Measurements from ENCODE around the gene TXNL4A.

Gene TXNL4A

GRCh38 chr18:79982736-79983135, 5.6 kb downstream of the TXNL4A start:
- Histone ChIP-seq H3K27ac (ENCODE audit: low read length, poor library complexity, severe bottlenecking) (no peak overlapping the region), H3K18ac (ENCODE audit: low read depth in 1 of 2, low read length in 2 of 2) (no peak overlapping the region)
- WGBS, result 96% methylated on average over 5 of the region's 6 CpGs

GRCh38 chr18:79980585-79980984, 7.8 kb downstream of the TXNL4A start:
- H3K79me1 ChIP-seq (replicated peaks; ENCODE audit: low read length, poor library complexity, severe bottlenecking), result peaks cover 3% of the 10 kb centered on the region
- H3K4ac ChIP-seq (ENCODE audit: low read depth in 1 of 2, low read length in 2 of 2), result no peak overlapping the region
- no peak overlapping the region for H3K14ac ChIP-seq (ENCODE audit: low read length in 2 of 2)
- H4K8ac ChIP-seq (ENCODE audit: low read length), result no peak overlapping the region
- no peaks in the 10 kb centered on the region for H3K9me3 ChIP-seq (ENCODE audit: control insufficient read depth, low read length)
- H2AFZ ChIP-seq (ENCODE audit: low read depth, low read length), result no peak overlapping the region
- H2BK5ac ChIP-seq (ENCODE audit: low read depth, low read length, poor library complexity, severe bottlenecking), result no peak overlapping the region
- H3K4me3 ChIP-seq (ENCODE audit: insufficient read depth in 1 of 2, low read depth in 1 of 2, low read length in 2 of 2), result no peak overlapping the region
- no peak overlapping the region for H2BK120ac ChIP-seq (ENCODE audit: low read depth, low read length)
- no peak overlapping the region for H3K18ac ChIP-seq (ENCODE audit: low read depth in 1 of 2, low read length in 2 of 2)
- no peak overlapping the region for H3K23ac ChIP-seq (ENCODE audit: low read length in 2 of 2)
- no peak overlapping the region for H3K9ac ChIP-seq (ENCODE audit: low read length)
- H3K27ac ChIP-seq (ENCODE audit: low read length, poor library complexity, severe bottlenecking), result no peak overlapping the region
- H2AK5ac ChIP-seq (ENCODE audit: low read length, severe bottlenecking), result no peak overlapping the region
- H3K27me3 ChIP-seq (ENCODE audit: control insufficient read depth in 1 of 2, insufficient read depth in 1 of 2, low read length in 2 of 2), result no peaks in the 10 kb centered on the region
- no peak overlapping the region for H4K91ac ChIP-seq (ENCODE audit: low read length)
- H2BK12ac ChIP-seq (ENCODE audit: low read length in 2 of 2), result no peak overlapping the region
- H3K36me3 ChIP-seq (ENCODE audit: control insufficient read depth in 1 of 2, insufficient read depth in 2 of 2, low read depth in 1 of 2, low read length in 2 of 2), result peaks cover 29 to 33% of the 10 kb centered on the region in 2 experiments
- H2BK15ac ChIP-seq (ENCODE audit: low read depth, poor library complexity, severe bottlenecking), result no peak overlapping the region
- H3K4me2 ChIP-seq (ENCODE audit: low read length, poor library complexity, severe bottlenecking), result no peak overlapping the region
- WGBS, result 98% methylated on average over 11 of the region's 13 CpGs
- no peak for DNase-seq
- peaks cover 11% of the 10 kb centered on the region for H3K4me1 ChIP-seq (ENCODE audit: control insufficient read depth, insufficient read depth, low read depth, low read length)

More at GRCh38 chr18:79982736-79983135, 5.6 kb downstream of the TXNL4A start:
- Histone ChIP-seq H3K9me3 (ENCODE audit: control insufficient read depth, low read length) (no peaks in the 10 kb centered on the region), H3K4me2 (ENCODE audit: low read length, poor library complexity, severe bottlenecking) (no peak overlapping the region), H3K27me3 (ENCODE audit: control insufficient read depth in 1 of 2, insufficient read depth in 1 of 2, low read length in 2 of 2) (no peaks in the 10 kb centered on the region), H2AK5ac (ENCODE audit: low read length, severe bottlenecking) (no peak overlapping the region), H3K36me3 (ENCODE audit: control insufficient read depth in 1 of 2, insufficient read depth in 2 of 2, low read depth in 1 of 2, low read length in 2 of 2) (peaks cover 20 to 26% of the 10 kb centered on the region in 2 experiments), H3K14ac (ENCODE audit: low read length in 2 of 2) (no peak overlapping the region), H2BK5ac (ENCODE audit: low read depth, low read length, poor library complexity, severe bottlenecking) (no peak overlapping the region), H2BK120ac (ENCODE audit: low read depth, low read length) (no peak overlapping the region), H3K4me1 (ENCODE audit: control insufficient read depth, insufficient read depth, low read depth, low read length) (peaks cover 17% of the 10 kb centered on the region), H3K23ac (ENCODE audit: low read length in 2 of 2) (no peak overlapping the region), H3K79me1 (replicated peaks; ENCODE audit: low read length, poor library complexity, severe bottlenecking) (no peaks in the 10 kb centered on the region), H3K4ac (ENCODE audit: low read depth in 1 of 2, low read length in 2 of 2) (no peak overlapping the region), H4K91ac (ENCODE audit: low read length) (no peak overlapping the region), H3K9ac (ENCODE audit: low read length) (no peak overlapping the region), H2BK15ac (ENCODE audit: low read depth, poor library complexity, severe bottlenecking) (no peak overlapping the region), H2BK12ac (ENCODE audit: low read length in 2 of 2) (no peak overlapping the region), H2AFZ (ENCODE audit: low read depth, low read length) (no peak overlapping the region), H4K8ac (ENCODE audit: low read length) (no peak overlapping the region), H3K4me3 (ENCODE audit: insufficient read depth in 1 of 2, low read depth in 1 of 2, low read length in 2 of 2) (no peak overlapping the region)
- peak; percentile 52 for DNase-seq

GRCh38 chr18:79979843-79980242, 8.5 kb downstream of the TXNL4A start:
- WGBS, result 94% methylated on average over 5 of the region's 5 CpGs
- H3K36me3 ChIP-seq (ENCODE audit: control insufficient read depth in 1 of 2, insufficient read depth in 2 of 2, low read depth in 1 of 2, low read length in 2 of 2), result peaks cover 29 to 36% of the 10 kb centered on the region in 2 experiments
- DNase-seq, result no peak

GRCh38 chr18:79975985-79976680, 12.2 kb downstream of the TXNL4A start:
- DNase-seq, result no peak
- Histone ChIP-seq H3K9me3 (ENCODE audit: control insufficient read depth, low read length) (no peaks in the 10 kb centered on the region), H3K79me1 (replicated peaks; ENCODE audit: low read length, poor library complexity, severe bottlenecking) (peaks cover 23% of the 10 kb centered on the region), H3K4me3 (ENCODE audit: insufficient read depth in 1 of 2, low read depth in 1 of 2, low read length in 2 of 2) (no peak overlapping the region), H2BK15ac (ENCODE audit: low read depth, poor library complexity, severe bottlenecking) (peak overlapping the region; percentile 85), H3K4me1 (ENCODE audit: control insufficient read depth, insufficient read depth, low read depth, low read length) (peaks cover 6% of the 10 kb centered on the region), H4K91ac (ENCODE audit: low read length) (no peak overlapping the region), H3K23ac (ENCODE audit: low read length in 2 of 2) (no peak overlapping the region), H3K36me3 (ENCODE audit: control insufficient read depth in 1 of 2, insufficient read depth in 2 of 2, low read depth in 1 of 2, low read length in 2 of 2) (peaks cover 49 to 57% of the 10 kb centered on the region in 2 experiments), H2AK5ac (ENCODE audit: low read length, severe bottlenecking) (no peak overlapping the region), H3K27me3 (ENCODE audit: control insufficient read depth in 1 of 2, insufficient read depth in 1 of 2, low read length in 2 of 2) (no peaks in the 10 kb centered on the region), H3K27ac (ENCODE audit: low read length, poor library complexity, severe bottlenecking) (no peak overlapping the region), H3K18ac (ENCODE audit: low read depth in 1 of 2, low read length in 2 of 2) (no peak overlapping the region), H2AFZ (ENCODE audit: low read depth, low read length) (no peak overlapping the region), H3K4ac (ENCODE audit: low read depth in 1 of 2, low read length in 2 of 2) (no peak overlapping the region), H4K8ac (ENCODE audit: low read length) (no peak overlapping the region), H3K14ac (ENCODE audit: low read length in 2 of 2) (no peak overlapping the region), H2BK12ac (ENCODE audit: low read length in 2 of 2) (no peak overlapping the region), H3K9ac (ENCODE audit: low read length) (no peak overlapping the region), H3K4me2 (ENCODE audit: low read length, poor library complexity, severe bottlenecking) (no peak overlapping the region), H2BK120ac (ENCODE audit: low read depth, low read length) (no peak overlapping the region), H2BK5ac (ENCODE audit: low read depth, low read length, poor library complexity, severe bottlenecking) (no peak overlapping the region)
- 97% methylated on average over 14 of the region's 14 CpGs for WGBS

More at GRCh38 chr18:79979843-79980242, 8.5 kb downstream of the TXNL4A start:
- peaks cover 7% of the 10 kb centered on the region for H3K79me1 ChIP-seq (replicated peaks; ENCODE audit: low read length, poor library complexity, severe bottlenecking)
- H2BK12ac ChIP-seq (ENCODE audit: low read length in 2 of 2), result no peak overlapping the region
- H2AK5ac ChIP-seq (ENCODE audit: low read length, severe bottlenecking), result no peak overlapping the region
- no peaks in the 10 kb centered on the region for H3K27me3 ChIP-seq (ENCODE audit: control insufficient read depth in 1 of 2, insufficient read depth in 1 of 2, low read length in 2 of 2)
- no peak overlapping the region for H3K4me2 ChIP-seq (ENCODE audit: low read length, poor library complexity, severe bottlenecking)
- no peak overlapping the region for H2BK120ac ChIP-seq (ENCODE audit: low read depth, low read length)
- H3K9me3 ChIP-seq (ENCODE audit: control insufficient read depth, low read length), result no peaks in the 10 kb centered on the region
- no peak overlapping the region for H3K23ac ChIP-seq (ENCODE audit: low read length in 2 of 2)
- H3K4me1 ChIP-seq (ENCODE audit: control insufficient read depth, insufficient read depth, low read depth, low read length), result peaks cover 11% of the 10 kb centered on the region
- no peak overlapping the region for H2BK15ac ChIP-seq (ENCODE audit: low read depth, poor library complexity, severe bottlenecking)
- H4K91ac ChIP-seq (ENCODE audit: low read length), result no peak overlapping the region
- no peak overlapping the region for H3K4me3 ChIP-seq (ENCODE audit: insufficient read depth in 1 of 2, low read depth in 1 of 2, low read length in 2 of 2)
- no peak overlapping the region for H3K9ac ChIP-seq (ENCODE audit: low read length)
- no peak overlapping the region for H3K27ac ChIP-seq (ENCODE audit: low read length, poor library complexity, severe bottlenecking)
- H3K4ac ChIP-seq (ENCODE audit: low read depth in 1 of 2, low read length in 2 of 2), result no peak overlapping the region
- H3K18ac ChIP-seq (ENCODE audit: low read depth in 1 of 2, low read length in 2 of 2), result no peak overlapping the region
- H2BK5ac ChIP-seq (ENCODE audit: low read depth, low read length, poor library complexity, severe bottlenecking), result no peak overlapping the region
- H4K8ac ChIP-seq (ENCODE audit: low read length), result no peak overlapping the region
- no peak overlapping the region for H2AFZ ChIP-seq (ENCODE audit: low read depth, low read length)
- H3K14ac ChIP-seq (ENCODE audit: low read length in 2 of 2), result no peak overlapping the region

Measured in mesenchymal stem cell (in vitro differentiated cells and primary cell).